EL (cell line): ENCODE results near the gene LTF.

ENCODE experiments used
- DNase-seq: peaks from one replicate; pipeline ENCODE4 v3.0.0-alpha.2; 2016

The LTF gene

DNA sequence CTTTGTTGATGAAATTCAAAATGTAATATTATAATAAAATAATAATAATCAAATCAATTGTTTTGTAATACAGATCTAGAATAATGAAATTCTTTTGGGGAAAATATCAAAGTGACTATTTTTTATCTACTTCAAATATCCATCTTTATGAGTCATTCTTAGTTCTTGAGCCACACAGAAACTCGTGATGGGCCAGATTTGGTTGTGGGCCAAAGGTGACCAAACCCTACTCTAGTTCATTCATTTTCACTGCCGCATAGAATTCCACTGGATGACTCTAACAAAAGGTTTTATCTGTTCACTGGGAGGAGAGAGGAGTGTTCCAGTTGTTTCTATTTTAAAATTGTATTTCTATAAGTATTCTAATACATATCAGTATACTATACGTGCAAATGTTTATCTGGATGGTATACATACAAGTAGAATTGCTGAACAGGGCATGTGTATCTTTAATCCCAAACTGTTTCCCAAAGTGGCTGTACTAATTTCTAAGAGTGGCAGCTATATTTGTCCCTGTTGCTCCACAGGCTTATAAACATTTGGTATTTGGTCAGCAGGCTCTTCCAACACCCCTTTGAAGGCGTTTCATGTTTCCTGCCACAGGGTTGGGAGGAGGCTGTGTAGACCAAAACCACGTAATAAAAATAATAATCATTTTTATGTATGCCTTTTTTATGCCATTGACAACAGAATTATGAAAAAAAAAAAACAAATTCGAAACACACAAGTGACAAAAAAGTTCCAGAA is 25.8 kb upstream of the LTF start:
- DNase-seq = peak; percentile 71

DNA sequence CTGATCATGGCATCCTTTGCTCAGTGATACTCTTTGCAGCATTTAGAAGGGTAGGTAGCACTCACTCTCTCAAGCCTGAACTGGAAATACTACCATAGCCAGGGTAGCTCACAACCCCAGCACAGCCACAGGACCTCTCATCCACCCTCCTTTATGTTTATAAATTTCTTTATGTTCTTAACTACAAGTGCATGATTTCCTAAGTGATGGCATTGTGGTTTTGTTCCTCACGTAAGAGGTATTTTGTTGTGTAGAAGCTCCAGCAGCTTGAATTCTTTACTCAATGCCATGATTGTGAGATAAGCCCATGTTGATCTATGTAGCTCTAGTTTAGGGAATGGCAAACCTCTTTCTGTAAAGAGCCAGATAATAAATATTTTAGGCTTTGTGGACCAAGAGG is 25.2 kb upstream of the LTF start:
- DNase-seq = peak; percentile 81

DNA sequence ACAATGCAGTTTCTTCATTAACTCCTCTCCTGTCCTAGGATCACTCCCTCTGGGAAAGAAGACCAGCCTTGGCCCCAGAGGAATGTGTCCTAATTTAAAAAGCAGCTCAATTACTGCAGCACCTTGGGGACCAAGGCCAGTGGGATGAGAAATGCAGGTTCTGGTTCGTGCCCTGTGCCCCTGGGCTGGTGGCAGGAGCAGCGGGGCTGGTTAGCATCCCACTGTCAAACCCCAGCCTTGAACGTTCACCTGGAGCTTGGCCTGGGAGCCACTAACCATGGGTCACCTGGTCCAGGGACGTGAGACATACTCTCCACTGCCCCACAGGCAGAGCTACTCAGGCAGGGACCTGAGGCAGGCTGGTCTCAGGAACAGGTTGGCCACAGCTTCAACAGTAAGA is 24.7 kb upstream of the LTF start:
- no peak for DNase-seq

DNA sequence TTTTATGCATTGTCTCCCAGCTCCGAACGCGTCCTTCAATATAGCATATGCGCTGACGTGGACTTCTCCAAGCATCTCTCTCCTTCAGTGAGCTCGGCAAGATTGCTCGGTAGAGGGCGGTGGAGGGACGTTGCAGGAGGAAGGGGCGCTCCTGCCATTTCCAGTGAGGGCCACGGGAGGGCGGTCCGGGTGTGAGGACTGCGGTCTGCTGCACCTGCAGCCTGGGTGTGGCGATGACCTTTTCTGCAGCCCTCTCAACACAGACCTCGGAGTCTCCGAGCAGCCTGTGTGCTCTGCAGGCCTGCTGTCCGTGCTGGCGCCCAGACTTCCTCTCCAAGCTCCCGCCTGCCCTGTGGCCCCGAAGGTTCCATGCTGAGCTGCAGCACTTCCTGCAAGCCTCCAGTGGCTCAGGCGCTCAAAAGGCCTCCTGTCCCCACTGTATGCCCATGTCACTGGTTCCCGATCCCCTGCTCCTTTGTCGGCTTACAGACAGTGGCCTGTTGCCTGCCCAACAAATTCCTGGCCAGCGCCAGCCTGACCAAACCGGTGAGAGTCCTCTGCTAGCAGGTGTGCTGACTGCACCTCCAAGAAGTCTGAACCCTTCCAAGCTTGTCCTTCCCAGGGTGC is 24.1 kb upstream of the LTF start:
- peak; percentile 89 for DNase-seq

DNA sequence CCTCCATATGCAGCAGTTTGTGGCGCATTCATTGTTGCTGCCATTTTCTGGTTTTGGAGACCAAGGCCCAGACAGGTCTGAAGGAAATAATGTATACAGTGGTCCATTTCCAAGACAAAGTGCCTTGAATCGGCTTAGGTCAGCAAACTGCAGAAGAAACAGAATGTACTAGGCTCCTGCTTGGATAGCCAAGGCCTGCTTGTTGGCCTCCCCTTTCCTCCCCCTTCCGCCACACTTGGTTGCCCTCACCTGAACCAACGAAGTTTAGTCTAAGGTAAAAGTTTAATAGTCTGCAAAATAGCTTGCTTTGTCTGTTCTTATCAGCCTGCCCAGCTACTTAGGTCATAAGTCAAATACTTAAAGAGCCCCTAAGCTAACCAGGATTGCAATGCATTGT is 21.1 kb upstream of the LTF start:
- DNase-seq = no peak

DNA sequence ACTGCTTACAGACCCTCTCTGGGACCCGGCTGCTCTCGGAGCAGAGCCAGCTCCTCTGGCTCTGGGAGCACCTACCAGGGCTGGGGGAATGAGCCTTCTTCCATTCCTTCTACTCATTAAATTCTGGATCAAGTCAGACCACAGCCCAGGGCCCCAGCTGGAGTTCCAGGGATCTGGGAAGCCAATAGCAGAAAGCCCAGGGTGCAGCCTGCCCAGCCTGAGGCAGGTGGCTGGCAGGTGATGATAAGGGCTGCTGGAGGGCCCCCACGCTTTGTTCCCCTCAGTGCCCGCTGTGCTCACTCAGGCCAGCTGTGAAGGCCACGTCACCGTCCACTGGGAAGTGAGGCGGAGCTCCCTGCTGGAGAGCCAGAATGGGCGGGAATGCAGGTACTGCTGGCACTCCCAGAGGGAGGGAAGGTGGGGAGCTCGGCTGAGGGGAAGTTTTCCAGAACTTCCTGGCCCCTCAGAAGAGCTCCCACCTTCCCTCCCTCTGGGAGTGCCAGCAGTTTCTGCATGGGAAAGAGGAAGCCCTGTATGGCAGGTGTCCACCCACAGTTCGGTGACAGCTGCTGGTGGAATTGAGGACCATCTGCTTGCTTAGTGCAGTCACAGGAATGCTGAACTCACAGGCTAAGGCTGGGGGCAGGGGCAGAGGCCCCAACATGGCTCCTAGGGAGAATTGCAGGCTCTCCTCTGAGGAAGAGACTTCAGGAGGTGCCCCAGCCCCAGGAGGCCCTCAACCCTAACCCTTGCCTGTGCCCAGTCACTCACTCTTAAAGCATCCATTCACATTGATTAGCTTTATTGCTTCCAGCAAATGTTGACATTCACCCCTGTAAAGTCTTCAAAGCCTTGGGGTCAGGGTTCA is 20.4 kb upstream of the LTF start:
- no peak for DNase-seq

DNA sequence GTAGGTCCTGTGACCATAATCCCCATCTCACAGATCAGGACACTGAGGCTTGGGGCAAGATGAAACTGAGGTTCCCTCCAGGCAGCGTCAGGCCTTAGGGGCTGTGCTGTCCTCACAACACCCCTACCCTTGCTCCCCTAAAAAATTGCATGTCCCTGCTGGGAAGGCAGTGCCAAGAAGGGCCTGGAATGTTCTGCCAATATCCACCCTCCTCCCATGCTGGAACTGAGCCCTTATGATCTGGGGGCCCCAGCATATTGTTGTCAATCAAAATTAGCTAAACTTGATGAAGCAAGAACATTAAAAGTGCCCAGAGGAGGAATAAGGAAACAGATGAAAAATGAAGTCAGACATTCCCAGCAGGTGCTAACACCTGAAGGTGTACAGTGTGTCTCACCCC is 19.7 kb upstream of the LTF start:
- no peak for DNase-seq

DNA sequence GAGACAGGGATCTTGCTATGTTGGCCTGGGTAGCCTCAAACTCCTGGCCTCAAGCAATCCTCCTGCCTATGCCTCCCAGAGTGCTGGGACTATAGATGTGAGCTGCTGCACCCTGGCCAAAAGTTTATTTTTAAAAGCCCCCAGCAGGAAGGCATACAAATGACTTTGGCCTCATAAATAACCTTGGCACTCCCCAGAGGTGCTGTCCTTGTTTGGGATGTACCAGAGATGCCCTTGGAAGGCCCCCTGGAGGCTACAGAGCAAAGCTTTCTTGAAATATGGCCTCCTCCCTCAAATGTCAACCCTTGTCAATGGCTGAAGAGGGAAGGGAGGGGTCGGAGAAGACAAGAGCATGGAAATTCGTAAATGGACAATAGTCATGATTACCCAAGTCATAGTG is 19.1 kb upstream of the LTF start:
- no peak for DNase-seq

DNA sequence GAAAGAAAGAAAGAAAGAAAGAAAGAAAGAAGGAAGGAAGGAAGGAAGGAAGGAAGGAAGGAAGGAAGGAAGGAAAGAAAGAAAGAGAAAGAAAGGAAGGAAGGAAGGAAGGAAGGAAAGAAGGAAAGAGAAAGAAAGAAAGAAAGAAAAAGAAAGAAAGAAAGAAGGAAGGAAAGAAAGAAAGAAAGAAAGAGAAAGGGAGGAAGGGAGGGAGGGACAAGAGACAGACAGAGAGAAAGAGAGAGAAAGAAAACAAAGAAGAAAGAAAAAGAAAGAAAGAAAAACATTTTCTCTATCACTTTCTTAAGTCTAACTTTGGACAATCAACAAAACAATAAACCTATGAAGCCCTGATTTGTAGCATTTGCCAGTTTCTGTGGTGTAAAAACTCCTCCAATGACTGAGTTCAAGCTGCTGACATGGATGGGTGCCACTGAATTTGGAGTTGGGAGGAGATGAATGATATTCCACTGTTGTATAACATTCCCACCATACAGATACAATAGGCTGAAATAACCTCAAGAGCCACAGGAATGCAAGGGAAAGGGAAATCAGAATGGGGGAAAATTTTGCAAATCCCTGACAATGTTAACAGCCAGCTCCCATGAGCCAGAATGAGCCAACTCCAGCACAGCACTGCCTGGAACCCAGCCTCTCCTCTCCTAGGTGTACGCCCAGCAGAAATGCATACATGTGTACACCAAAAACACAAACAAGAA is 18.1 kb upstream of the LTF start:
- peak; percentile 83 for DNase-seq

DNA sequence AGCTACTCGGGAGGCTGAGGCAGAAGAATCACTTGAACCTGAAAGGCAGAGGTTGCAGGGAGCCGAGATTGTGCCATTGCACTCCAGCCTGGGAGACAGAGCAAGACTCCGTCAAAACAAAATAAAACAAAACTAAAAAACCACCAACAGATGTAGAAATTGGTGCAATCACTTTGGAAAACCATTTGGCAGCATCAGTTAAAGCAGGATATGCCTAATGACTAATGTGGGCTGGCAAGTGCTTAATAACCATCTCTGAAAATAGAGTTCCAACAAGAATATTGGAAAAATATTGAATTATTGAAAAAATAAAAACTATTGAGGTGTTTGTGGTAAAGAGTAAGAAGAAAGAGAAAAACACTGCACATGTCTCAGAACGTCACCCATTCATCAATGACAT is 16.9 kb upstream of the LTF start:
- no peak for DNase-seq

DNA sequence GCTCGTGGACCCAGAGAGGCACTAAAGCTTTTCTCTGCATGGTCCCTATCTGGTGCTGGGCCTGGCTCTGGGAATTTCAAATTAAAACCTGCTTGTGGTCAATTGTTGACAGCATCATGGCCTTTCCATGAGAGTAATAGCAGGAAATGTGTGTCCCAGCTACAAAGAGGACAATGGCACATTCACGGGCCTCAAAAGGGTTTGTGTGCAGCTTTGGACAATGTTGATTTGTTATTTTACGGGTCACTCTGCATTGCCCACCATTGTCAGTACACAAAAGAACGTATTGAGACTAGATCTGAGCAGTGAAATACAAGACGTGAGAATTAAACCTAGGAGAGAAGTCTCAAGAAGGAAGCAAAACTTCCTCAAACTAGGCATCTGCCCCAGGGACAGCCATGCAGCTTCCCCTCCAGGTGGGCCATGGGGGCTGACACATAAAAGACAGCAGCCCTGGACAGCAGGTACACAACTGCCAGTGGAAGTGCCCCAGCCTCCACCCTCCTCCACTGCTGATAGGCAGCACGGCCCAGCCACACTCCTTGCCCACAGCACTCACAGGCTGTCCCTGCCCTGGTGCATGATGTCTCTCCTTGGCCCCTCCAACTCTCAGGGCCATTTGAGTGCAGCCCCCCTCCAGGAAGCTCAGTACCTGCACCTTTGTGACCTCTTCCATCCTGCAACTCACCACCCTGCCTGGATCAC is 15.9 kb upstream of the LTF start:
- DNase-seq = no peak

DNA sequence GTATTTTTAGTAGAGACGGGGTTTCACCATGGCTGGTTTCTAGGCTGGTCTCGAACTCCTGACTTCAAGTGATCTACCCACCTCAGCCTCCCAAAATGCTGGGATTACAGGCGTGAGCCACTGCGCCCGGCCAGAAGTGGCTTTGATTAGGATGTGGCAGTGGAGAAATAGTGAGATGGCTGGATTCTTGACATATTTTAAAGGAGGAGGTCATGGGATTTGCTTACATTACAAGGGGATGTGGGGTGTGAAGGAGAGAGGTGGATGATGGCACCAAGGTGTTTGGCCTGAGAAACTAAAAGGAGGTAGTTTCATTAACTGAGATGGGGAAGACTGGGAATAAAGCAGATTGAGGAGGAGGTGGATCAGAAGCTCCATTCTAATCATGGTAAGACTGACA is 15.0 kb upstream of the LTF start:
- DNase-seq = peak; percentile 51

DNA sequence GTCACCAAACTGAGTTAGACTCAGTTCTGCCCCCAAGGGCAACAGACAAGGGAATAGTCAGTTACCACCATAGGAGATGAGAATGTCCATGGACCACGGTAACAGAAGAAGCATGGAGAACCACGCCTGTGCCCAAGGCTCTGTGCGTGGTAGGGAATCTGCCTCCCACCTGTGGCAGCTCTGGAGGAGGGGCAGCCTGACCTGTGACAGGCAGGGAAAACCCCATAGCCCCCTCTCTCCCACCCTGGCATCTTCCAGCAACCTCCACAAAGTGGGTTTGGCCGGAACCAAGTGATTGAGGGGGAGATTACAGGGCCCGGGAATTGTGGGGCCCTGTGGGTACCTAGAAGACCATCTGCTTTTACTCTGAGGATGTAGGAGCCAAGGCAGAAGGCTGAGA is 14.3 kb upstream of the LTF start:
- no peak for DNase-seq

DNA sequence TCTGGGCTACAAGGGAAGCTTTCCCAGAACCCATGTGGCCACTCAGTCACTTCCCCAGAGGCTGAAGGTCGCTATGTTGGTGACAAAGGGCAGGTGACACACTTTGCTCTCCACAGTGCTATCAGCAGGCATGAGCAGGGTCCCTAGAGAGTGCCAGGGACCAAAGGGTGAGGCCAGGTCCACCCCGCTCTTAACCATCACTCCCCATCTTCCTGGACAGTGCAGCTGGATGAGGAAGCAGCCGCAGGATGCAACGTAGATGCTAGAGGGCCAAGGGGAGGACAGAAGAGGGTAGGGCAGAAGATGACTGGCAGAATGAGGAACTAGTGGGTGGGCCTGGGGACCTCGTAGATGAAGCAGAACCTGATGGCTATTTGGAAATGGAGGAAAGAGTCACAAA is 13.6 kb upstream of the LTF start:
- no peak for DNase-seq

DNA sequence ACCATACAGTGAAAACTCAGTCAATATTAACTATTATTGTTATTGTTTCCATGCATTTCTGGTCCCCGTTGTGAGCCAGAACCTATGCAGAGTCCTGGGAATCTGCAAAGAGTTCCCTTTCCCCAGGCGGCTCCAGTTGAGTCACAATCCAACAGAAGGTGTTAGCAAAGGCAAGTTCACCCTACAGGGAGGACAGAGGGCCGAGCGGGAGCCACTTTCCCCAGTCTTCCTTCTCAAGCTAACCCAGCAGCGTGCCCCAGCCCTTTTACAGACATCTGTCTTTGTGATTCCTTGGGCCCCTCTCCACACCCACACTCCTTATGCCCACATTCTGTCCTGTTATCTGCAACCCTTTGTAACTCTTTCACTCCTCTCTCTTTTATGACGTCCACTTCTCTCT is 13.1 kb upstream of the LTF start:
- no peak for DNase-seq

DNA sequence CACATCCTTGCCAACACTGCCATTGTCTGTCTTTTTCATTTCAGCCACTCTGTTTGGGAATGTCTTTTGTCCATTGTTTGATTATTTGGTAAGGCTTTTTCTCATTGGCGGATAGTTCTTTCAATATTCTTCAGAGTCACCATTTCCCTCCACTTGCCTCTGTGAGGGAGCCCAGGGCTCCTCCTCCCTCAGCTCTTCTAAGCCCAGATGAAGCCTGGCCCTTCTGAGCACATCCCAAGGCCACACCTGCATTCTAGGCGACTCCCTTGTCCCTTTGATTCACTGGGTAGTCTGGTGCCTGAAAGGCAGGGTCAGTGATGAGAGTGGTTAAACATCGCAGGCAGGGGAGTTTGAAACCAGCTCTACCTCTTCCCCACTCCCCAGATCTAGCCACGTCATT is 12.4 kb upstream of the LTF start:
- no peak for DNase-seq

DNA sequence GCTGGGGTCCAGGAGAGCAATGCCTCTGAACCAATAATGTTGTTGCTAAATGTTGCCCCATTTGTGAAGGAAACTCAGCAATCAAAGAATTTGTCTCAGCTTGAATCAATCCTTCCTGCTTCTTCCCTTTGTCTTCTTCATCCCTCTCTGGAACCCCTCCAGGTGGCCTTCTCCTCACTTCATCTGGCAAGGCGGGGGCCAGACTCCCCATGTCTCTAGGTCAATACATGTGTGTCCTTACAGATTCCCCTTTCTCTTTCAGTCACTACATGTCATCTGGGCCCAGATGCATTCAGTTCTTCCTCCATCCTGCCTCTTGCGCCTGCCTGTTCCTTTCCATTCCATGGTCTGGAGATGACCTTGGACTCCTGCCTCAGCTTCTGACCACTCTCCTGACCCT is 8.0 kb upstream of the LTF start:
- DNase-seq = no peak

DNA sequence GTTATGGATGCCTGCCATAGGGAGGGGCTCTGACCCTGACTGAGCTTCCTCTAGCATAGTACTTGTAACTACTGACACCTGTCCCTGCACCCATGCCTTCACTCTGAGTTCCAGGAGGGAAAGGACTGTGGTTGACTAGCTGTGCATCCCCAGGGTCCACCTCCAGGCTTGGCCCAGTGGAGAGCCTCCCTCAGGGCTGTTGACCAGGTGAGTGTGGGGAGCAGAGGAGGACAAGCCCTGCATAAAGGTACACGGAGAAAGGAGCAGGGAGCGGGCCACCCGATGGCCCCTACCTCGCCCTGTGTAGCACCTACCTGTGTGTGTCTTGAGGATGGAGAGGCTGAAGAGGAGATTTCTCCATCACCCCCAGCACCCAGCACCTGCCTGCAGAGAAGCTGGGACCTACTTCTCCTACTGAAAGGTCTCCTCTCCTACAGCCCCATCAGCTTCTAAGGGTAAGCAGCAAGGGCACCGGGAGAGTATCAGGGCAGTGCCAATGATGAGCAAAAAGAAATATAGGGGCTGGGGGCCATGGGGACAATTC is 6.7 kb upstream of the LTF start:
- DNase-seq = no peak

DNA sequence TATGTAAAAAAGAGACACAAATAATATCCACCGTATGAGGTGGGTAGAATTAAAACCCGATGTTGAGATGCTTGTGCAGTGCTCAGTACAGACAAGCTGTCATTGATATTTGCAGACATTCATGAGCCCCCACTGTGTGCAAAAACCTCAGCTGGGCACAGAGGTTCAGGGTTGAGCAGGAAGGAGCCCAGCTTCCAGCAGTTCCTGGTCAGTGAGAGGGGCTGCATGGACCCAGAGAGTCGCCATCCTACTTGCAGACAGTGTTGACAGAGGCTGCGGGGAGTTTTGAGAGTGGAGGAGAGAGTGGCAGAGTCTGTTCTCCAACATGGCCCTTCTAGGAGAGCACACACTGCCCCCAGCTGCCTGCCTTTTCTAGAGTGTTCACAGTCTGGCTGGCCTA is 6.1 kb upstream of the LTF start:
- DNase-seq = no peak

DNA sequence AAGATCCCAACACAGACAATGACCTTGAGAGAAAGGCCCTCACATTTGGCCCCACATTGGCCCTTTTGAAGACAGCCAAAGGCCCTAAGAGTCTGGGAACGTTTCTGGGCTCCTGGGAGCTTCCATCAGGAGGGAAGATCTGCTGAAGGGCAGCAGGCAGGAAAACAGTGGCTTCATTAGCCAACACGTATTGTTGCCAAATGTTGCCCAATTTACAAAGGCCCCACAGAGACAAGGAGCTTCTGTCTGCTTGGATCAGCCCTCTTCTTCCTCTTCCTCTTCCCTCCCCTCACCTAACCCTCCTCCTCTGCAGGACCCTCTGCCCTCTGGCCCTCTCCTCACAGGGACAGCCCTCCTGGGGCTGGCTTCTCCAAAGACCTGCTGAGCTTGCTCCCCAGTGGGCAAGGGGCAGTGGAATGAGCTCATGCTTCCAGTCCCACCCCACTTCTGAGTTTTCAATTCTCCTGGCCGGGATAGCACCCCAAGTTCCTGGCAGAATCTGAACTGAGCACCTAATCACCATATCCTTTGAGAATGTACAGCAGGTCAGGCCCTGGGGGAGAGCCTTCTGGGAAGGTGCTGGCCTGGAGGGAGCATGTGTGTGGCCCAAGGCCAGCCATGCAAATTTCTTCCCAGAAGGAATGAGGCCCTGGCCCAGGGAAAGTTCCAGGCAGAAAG is 5.1 kb upstream of the LTF start:
- DNase-seq = no peak

DNA sequence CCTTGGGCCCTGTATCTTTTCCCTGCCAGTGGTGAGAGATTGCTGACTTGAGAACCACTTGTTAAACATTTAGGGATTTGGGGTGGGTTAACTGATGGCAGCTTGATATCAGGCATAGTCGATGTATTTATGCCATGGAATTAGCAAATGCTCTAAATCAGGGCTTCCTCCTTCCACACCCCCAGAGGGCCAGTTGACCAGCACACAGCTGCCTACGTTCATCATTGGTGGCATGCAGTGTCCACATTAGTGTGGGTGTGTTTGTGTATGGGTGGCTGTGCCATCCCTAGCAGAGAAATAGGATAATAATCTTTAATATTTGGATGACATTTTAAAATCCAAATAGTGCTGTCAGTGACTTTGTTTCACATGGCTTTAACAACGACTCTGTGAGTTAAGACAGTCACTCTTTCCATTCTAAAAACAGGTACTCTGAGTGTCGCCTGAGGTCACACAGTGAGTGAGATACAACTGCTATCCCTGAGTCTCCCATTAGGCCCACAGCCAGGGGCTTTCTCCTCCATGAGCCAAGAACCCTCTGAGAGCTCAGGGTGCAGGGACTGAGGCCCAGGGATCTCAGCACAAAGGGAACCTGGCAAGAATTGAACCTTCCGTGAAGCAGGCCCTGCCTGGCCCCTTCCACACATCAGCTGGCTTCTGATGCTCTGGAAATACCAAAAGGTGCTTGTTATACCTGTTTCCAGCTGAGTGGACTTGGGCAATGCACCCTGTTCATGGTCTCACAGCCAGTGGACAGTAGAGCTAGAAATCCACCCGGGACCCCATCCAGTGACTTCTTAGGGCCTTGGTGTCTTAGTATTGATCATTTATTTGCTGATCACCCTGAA is 4.3 kb upstream of the LTF start:
- DNase-seq = no peak
